K562 (cell line): Measurements from ENCODE around the gene GSX2. TPM values are rescaled to one million over a fixed set of nuclear protein-coding genes. Genes with fewer than 3 reads are reported as not detected.

Source experiments
- ATAC-seq: fragments of 200-7000 bp; cut with Tn5 transposase; 3 replicates; pipeline ENCODE4 v1.9.1; 2020; ENCODE audit warnings: moderate library complexity
- BruUV-seq: library from RNA; stranded (reverse); fragments of 400-500 nt; replicated peaks from 2 replicates; lab custom pipeline; 2021; lab: Mats Ljungman, UMichigan
- CTCF ChIA-PET: fragments of 300-600 bp; formaldehyde crosslinking; extraction: SDS; loops from one replicate; lab custom pipeline; 2021; ENCODE audit warnings: low intra/inter-chr PET ratio; lab: Yijun Ruan, JAX
- POLR2A ChIA-PET: fragments of 300-600, 350-650 bp; sonication (Branson Sonifier 250); formaldehyde crosslinking; extraction: SDS; loops from one replicate; lab custom pipeline; 2021; ENCODE audit warnings: antibody characterized with exemption, inconsistent platforms; lab: Yijun Ruan, JAX
- DNase-seq, 4 experiments: peaks; one replicate each; pipeline versions ENCODE4 v3.0.0 to v3.0.0-alpha.2; 2011 to 2018; ENCODE audit warnings: low spot score in 3 of 4, mixed read lengths in 3 of 4; ENCODE audit errors: extremely low read depth in 1 of 4
- FAIRE-seq: peaks from 2 replicates; lab custom pipeline; 2011; peaks lifted over from hg19 to GRCh38; lab: Jason Lieb, UNC
- H2AFZ ChIP-seq: 2 replicates; pipeline ENCODE4 v1.6.0; 2011; ENCODE audit warnings: low read depth, low read length, control low read depth, inconsistent platforms
- H3K27ac ChIP-seq: fragments of 200-600 bp; 3 replicates; pipeline ENCODE4 v1.8.0; 2011; ENCODE audit warnings: low read depth, mild to moderate bottlenecking, control low read depth, inconsistent platforms, low read length, moderate library complexity, mixed read lengths; ENCODE audit errors: extremely low read depth
- H3K27me3 ChIP-seq, 2 experiments: fragments of 300-600 bp in 1 of 2; 2 replicates in 1 of 2; 3 replicates in 1 of 2; pipeline versions ENCODE4 v1.6.0 to v1.8.0; 2011; ENCODE audit warnings: inconsistent platforms in 2 of 2, low read length in 2 of 2, mild to moderate bottlenecking in 1 of 2, mixed read lengths in 1 of 2, moderate library complexity in 1 of 2; ENCODE audit not compliant: control insufficient read depth in 2 of 2, insufficient read depth in 2 of 2
- H3K36me3 ChIP-seq: fragments of 300-600 bp; 3 replicates; pipeline ENCODE4 v1.8.0; 2011; ENCODE audit warnings: mild to moderate bottlenecking, low read length, inconsistent platforms; ENCODE audit not compliant: control insufficient read depth, insufficient read depth
- H3K4me1 ChIP-seq, 2 experiments: fragments of 200-600 bp in 1 of 2; replicated peaks in 1 of 2; 2 replicates in 1 of 2; 3 replicates in 1 of 2; pipeline versions ENCODE4 v1.5.1 to v1.8.0; 2011; ENCODE audit warnings: inconsistent platforms in 2 of 2, low read length in 2 of 2, mild to moderate bottlenecking in 1 of 2, mixed read lengths in 1 of 2, moderate library complexity in 1 of 2; ENCODE audit not compliant: control insufficient read depth in 2 of 2, insufficient read depth in 2 of 2
- H3K4me2 ChIP-seq: 2 replicates; pipeline ENCODE4 v1.6.1; 2011; ENCODE audit warnings: low read length, control low read depth, inconsistent platforms, mixed read lengths; ENCODE audit not compliant: insufficient read depth
- H3K4me3 ChIP-seq: fragments of 200-600 bp; sonication (generic), shearing (Covaris generic); 2 replicates; pipeline ENCODE4 v1.5.1; 2016; ENCODE audit warnings: control low read depth, inconsistent platforms
- H3K79me2 ChIP-seq: fragments of 200-600 bp; 3 replicates; pipeline ENCODE4 v1.8.0; 2011; ENCODE audit warnings: low read length, inconsistent platforms; ENCODE audit not compliant: control insufficient read depth, insufficient read depth
- H3K9ac ChIP-seq, 2 experiments: 2 replicates each; pipeline versions ENCODE4 v1.6.0 to v1.6.1; 2011; ENCODE audit warnings: low read depth in 2 of 2, low read length in 2 of 2, control low read depth in 1 of 2, inconsistent platforms in 1 of 2, mild to moderate bottlenecking in 1 of 2, mixed read lengths in 1 of 2; ENCODE audit not compliant: insufficient read depth in 1 of 2
- H3K9me1 ChIP-seq: one replicate; pipeline ENCODE4 v1.6.0; 2011; ENCODE audit warnings: inconsistent platforms, mild to moderate bottlenecking, low read length, moderate library complexity; ENCODE audit not compliant: control insufficient read depth, insufficient read depth
- H3K9me3 ChIP-seq: replicated peaks from 2 replicates; pipeline ENCODE4 v1.5.1; 2011; ENCODE audit warnings: low read depth, low read length, inconsistent platforms; ENCODE audit not compliant: control insufficient read depth, insufficient read depth
- H4K20me1 ChIP-seq: replicated peaks from 2 replicates; pipeline ENCODE4 v1.6.1; 2011; ENCODE audit warnings: low read length, inconsistent platforms, mixed read lengths; ENCODE audit not compliant: control insufficient read depth, insufficient read depth
- EGR1 ChIP-seq: fragments of 450-650 bp; conservative IDR thresholded peaks from 2 replicates; pipeline ENCODE4 v1.6.1; 2017; ENCODE audit warnings: mild to moderate bottlenecking
- ESRRB ChIP-seq: fragments of 250-450 bp; sonication (Bioruptor Pico); IDR thresholded peaks from 2 replicates; pipeline ENCODE4 v1.5.0; 2020; ENCODE audit warnings: mild to moderate bottlenecking, moderate library complexity, borderline replicate concordance
- FOXA1 ChIP-seq: fragments of 450-650 bp; IDR thresholded peaks from 2 replicates; pipeline ENCODE4 v1.6.1; 2016; ENCODE audit warnings: mild to moderate bottlenecking, borderline replicate concordance
- FOXM1 ChIP-seq, 2 experiments: fragments of 450-650 bp in 1 of 2; sonication (generic) in 1 of 2; formaldehyde crosslinking in 1 of 2; IDR thresholded peaks; 2 replicates each; pipeline versions ENCODE4 v1.6.1 to v1.9.0; 2017 to 2022; ENCODE audit warnings: low read depth in 2 of 2, mild to moderate bottlenecking in 2 of 2, missing genetic modification reagents in 1 of 2, moderate library complexity in 1 of 2
- HEY1 ChIP-seq: fragments of 250-450 bp; sonication (Bioruptor Pico); IDR thresholded peaks from 2 replicates; pipeline ENCODE4 v1.5.0; 2020; ENCODE audit warnings: mild to moderate bottlenecking, moderate library complexity, borderline replicate concordance
- HLTF ChIP-seq: fragments of 450-650 bp; IDR thresholded peaks from 2 replicates; pipeline ENCODE4 v1.6.1; 2016
- KHSRP ChIP-seq: fragments of 450-650 bp; IDR thresholded peaks from 2 replicates; pipeline ENCODE4 v1.6.1; 2017
- MYC ChIP-seq, 2 experiments: fragments of 250-450 bp in 1 of 2; sonication (Bioruptor Pico) in 1 of 2; IDR thresholded peaks; 2 replicates each; pipeline versions ENCODE4 v1.5.1 to v1.6.1; 2012 to 2021; ENCODE audit warnings: low read depth in 2 of 2, borderline replicate concordance in 1 of 2, improper control_type of control experiment in 1 of 2, low read length in 1 of 2, mild to moderate bottlenecking in 1 of 2, moderate library complexity in 1 of 2
- NR1H2 ChIP-seq: sonication (generic); formaldehyde crosslinking; IDR thresholded peaks from 2 replicates; pipeline ENCODE4 v1.4.0; 2020; ENCODE audit warnings: mild to moderate bottlenecking, missing genetic modification reagents
- ZBTB7A ChIP-seq: IDR thresholded peaks from 2 replicates; pipeline ENCODE4 v1.6.1; 2011; ENCODE audit warnings: low read depth, mild to moderate bottlenecking, low read length, moderate library complexity, borderline replicate concordance; ENCODE audit not compliant: control insufficient read depth
- ZNF77 ChIP-seq: fragments of 250-450 bp; sonication (Bioruptor Pico); IDR thresholded peaks from 2 replicates; pipeline ENCODE4 v1.5.0; 2020
- WGBS: fragments of 100-300 bp; shearing (Covaris generic); methylation state at CpG from one replicate; pipeline ENCODE4 v1.1.6; 2016; ENCODE audit warnings: low coverage, mixed read lengths; ENCODE audit not compliant: insufficient coverage; ENCODE audit errors: missing lambda C conversion rate; 5-methylcytosine and 5-hydroxymethylcytosine counted together
- in situ Hi-C: fragments of 300-500 bp; cut with MboI; formaldehyde crosslinking; loops from 4 replicates; pipeline ENCODE4 v1.15.0; 2018; ENCODE audit warnings: inconsistent platforms, mixed read lengths
- intact Hi-C: fragments of 100-400 bp; cut with micrococcal nuclease; formaldehyde crosslinking; loops from 2 replicates; pipeline ENCODE4 v1.14.2; 2022
- polyA plus RNA-seq, 8 experiments: library from polyadenylated mRNA; depleted of rRNA in 4 of 8; stranded (reverse) in 5 of 8; unstranded in 3 of 8; fragments of >200 nt; fragmentation: Nextera tagmentation in 2 of 8; fragmentation: Illumina TruSeq in 1 of 8; extraction: Ambion mirVana in 2 of 8; extraction: Trizol in 1 of 8; gene quantifications; 2 replicates each; pipeline versions ENCODE4 v1.2.1 to v1.2.3, GENCODE V29; 2011 to 2014; ENCODE audit warnings: inconsistent platforms in 1 of 8, missing spikeins in 1 of 8
- total RNA-seq, 7 experiments: library from RNA; depleted of rRNA in 6 of 7; stranded (reverse); fragments of >200 nt in 6 of 7; fragmentation: Illumina TruSeq in 2 of 7; extraction: Trizol in 2 of 7; gene quantifications; 2 replicates each; pipeline versions ENCODE4 v1.2.1 to v1.2.3, GENCODE V29; 2011 to 2021; ENCODE audit warnings: low replicate concordance in 1 of 7
- TF ChIP-seq, protein P1 (sequence below): fragments of 250-450 bp; sonication (Bioruptor Pico); IDR thresholded peaks from 2 replicates; pipeline ENCODE4 v1.5.0; 2020; ENCODE audit warnings: mild to moderate bottlenecking
- TF ChIP-seq, protein P2 (sequence below): fragments of 250-450 bp; sonication (Bioruptor Pico); IDR thresholded peaks from 2 replicates; pipeline ENCODE4 v1.8.0; 2021; ENCODE audit warnings: moderate library complexity, mild to moderate bottlenecking, inconsistent platforms
- TF ChIP-seq, protein P3 (sequence below), 2 experiments: fragments of 450-650 bp; IDR thresholded peaks; 2 replicates each; pipeline ENCODE4 v1.6.1; 2016
- TF ChIP-seq, protein P4 (sequence below): sonication (generic); formaldehyde crosslinking; IDR thresholded peaks from 2 replicates; pipeline ENCODE4 v1.8.1; 2023; ENCODE audit warnings: mild to moderate bottlenecking, missing genetic modification reagents

GSX2 gene
- total and polyA plus RNA-seq, 9 of the 15 experiments (the other 6 are each of a cell fraction or from before 2014, with no cell fraction given), result not detected

DNA sequence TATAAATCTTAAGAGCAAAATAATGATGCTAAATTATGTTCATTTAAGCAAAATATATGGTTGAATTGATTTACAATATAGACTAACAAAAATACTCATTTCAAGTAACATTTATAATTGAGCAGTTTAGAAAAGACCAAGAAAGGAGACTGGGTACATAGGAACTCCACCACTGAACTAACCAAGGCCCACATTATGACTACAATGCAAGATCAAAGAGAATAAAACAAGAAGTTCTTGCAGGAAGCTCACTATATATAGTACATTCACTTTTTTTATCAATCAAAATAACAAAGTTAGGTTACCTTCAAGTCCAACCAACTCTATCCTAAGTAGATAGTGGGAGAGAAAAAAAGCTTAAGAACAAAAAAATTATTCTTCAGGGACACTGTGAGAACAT lies 43.6 kb upstream of the GSX2 start (continued):
- TF ChIP-seq, protein P1, sequence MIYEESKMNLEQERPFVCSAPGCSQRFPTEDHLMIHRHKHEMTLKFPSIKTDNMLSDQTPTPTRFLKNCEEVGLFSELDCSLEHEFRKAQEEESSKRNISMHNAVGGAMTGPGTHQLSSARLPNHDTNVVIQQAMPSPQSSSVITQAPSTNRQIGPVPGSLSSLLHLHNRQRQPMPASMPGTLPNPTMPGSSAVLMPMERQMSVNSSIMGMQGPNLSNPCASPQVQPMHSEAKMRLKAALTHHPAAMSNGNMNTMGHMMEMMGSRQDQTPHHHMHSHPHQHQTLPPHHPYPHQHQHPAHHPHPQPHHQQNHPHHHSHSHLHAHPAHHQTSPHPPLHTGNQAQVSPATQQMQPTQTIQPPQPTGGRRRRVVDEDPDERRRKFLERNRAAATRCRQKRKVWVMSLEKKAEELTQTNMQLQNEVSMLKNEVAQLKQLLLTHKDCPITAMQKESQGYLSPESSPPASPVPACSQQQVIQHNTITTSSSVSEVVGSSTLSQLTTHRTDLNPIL (CRISPR knock-in tag), result no peak
- TF ChIP-seq, protein P2, sequence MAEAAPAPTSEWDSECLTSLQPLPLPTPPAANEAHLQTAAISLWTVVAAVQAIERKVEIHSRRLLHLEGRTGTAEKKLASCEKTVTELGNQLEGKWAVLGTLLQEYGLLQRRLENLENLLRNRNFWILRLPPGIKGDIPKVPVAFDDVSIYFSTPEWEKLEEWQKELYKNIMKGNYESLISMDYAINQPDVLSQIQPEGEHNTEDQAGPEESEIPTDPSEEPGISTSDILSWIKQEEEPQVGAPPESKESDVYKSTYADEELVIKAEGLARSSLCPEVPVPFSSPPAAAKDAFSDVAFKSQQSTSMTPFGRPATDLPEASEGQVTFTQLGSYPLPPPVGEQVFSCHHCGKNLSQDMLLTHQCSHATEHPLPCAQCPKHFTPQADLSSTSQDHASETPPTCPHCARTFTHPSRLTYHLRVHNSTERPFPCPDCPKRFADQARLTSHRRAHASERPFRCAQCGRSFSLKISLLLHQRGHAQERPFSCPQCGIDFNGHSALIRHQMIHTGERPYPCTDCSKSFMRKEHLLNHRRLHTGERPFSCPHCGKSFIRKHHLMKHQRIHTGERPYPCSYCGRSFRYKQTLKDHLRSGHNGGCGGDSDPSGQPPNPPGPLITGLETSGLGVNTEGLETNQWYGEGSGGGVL (CRISPR knock-in tag), result no peak
- TF ChIP-seq FOXM1 (IDR thresholded peaks at IDR 0.05; ENCODE audit: low read depth) (no peak), FOXM1 (CRISPR knock-in tag; IDR thresholded peaks at IDR 0.05; ENCODE audit: low read depth) (no peak), HLTF (no peak), HEY1 (no peak)

DNA sequence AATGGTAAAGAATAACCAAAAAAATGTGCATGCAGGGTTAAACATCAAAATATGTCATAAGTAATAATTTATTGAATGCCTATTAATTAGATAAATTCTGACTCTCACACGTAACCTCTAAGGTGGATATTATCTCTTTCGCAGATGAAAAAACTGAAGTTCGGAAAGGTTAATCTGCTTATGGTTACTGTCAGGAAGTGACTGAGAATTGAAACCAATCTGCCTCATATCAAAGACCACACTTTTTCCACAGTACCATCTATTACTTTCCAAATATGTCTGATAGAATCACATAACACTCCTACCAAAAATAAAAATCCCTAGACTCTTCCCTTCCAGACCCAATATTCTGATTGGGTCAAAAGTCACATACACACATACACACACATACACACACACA lies 41.8 kb upstream of the GSX2 start:
- Histone ChIP-seq H3K36me3 (no peaks in the 10 kb centered on the region), H3K27me3 (no peaks in the 10 kb centered on the region), H3K9ac (no peak overlapping the region), H3K4me2 (no peak overlapping the region), H3K9me1 (no peaks in the 10 kb centered on the region), H2AFZ (no peak overlapping the region), H3K27ac (no peak overlapping the region), H3K9me3 (no peaks in the 10 kb centered on the region), H3K79me2 (peaks cover 81% of the 10 kb centered on the region), H3K4me1 (peaks cover 0 to 4% of the 10 kb centered on the region in 2 experiments; a peak in 2 of 5 replicates), H3K4me3 (no peak overlapping the region), H4K20me1 (peaks cover 4% of the 10 kb centered on the region; the same call in 1 of the 2 replicates)
- ChIA-PET CTCF (no interaction called here), POLR2A (interaction anchor here (2.1 kb wide), 1 partner anchor 8 kb away, joined by 8 read pairs; no protein-coding TSS in a partner anchor)
- DNase-seq (no peak), FAIRE-seq (no peak), ATAC-seq (no peak)
- WGBS, result 80% methylated on average over 3 of the region's 3 CpGs
- BruUV-seq, result no TSS peak
- intact Hi-C loops, result no loop called here
- in situ Hi-C loops, result no loop called here
- no peak for TF ChIP-seq ZBTB7A
- no peak for TF ChIP-seq ZNF77 (CRISPR knock-in tag)
- TF ChIP-seq, protein P3, sequence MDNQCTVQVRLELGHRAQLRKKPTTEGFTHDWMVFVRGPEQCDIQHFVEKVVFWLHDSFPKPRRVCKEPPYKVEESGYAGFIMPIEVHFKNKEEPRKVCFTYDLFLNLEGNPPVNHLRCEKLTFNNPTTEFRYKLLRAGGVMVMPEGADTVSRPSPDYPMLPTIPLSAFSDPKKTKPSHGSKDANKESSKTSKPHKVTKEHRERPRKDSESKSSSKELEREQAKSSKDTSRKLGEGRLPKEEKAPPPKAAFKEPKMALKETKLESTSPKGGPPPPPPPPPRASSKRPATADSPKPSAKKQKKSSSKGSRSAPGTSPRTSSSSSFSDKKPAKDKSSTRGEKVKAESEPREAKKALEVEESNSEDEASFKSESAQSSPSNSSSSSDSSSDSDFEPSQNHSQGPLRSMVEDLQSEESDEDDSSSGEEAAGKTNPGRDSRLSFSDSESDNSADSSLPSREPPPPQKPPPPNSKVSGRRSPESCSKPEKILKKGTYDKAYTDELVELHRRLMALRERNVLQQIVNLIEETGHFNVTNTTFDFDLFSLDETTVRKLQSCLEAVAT (IDR thresholded peaks at IDR 0.05), result no peak
- no peak for TF ChIP-seq EGR1
- TF ChIP-seq MYC (IDR thresholded peaks at IDR 0.05; ENCODE audit: low read depth, low read length), result no peak
- no peak for TF ChIP-seq MYC (CRISPR knock-in tag; IDR thresholded peaks at IDR 0.05; ENCODE audit: borderline replicate concordance, low read depth)
- TF ChIP-seq ESRRB (CRISPR knock-in tag), result no peak
- no peak for TF ChIP-seq NR1H2 (CRISPR knock-in tag)
- no peak for TF ChIP-seq FOXA1
- TF ChIP-seq, protein P4, sequence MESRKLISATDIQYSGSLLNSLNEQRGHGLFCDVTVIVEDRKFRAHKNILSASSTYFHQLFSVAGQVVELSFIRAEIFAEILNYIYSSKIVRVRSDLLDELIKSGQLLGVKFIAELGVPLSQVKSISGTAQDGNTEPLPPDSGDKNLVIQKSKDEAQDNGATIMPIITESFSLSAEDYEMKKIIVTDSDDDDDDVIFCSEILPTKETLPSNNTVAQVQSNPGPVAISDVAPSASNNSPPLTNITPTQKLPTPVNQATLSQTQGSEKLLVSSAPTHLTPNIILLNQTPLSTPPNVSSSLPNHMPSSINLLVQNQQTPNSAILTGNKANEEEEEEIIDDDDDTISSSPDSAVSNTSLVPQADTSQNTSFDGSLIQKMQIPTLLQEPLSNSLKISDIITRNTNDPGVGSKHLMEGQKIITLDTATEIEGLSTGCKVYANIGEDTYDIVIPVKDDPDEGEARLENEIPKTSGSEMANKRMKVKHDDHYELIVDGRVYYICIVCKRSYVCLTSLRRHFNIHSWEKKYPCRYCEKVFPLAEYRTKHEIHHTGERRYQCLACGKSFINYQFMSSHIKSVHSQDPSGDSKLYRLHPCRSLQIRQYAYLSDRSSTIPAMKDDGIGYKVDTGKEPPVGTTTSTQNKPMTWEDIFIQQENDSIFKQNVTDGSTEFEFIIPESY (CRISPR knock-in tag), result no peak
- no peak for TF ChIP-seq KHSRP
